ENCODE results near the gene RPUSD4.

Gene RPUSD4

GRCh38 chr11:126157326-126158030 lies 54.0 kb downstream of the RPUSD4 start:
- no peak for DNase-seq (ENCODE audit: low read depth, low spot score)

- no peak for DNase-seq (ENCODE audit: low read depth, low spot score)
These were observed 54.6 kb downstream of the RPUSD4 start for GRCh38 chr11:126156814-126157213.

- DNase-seq (ENCODE audit: low read depth, low spot score): no peak
These were observed 55.9 kb downstream of the RPUSD4 start for GRCh38 chr11:126155402-126156187.

- no peak for DNase-seq (ENCODE audit: low read depth, low spot score)
These were observed 56.8 kb downstream of the RPUSD4 start for GRCh38 chr11:126154691-126155090.

- DNase-seq (ENCODE audit: low read depth, low spot score): no peak
These were observed 57.5 kb downstream of the RPUSD4 start for GRCh38 chr11:126153972-126154371.

GRCh38 chr11:126153006-126153405 lies 58.4 kb downstream of the RPUSD4 start:
- no peak for DNase-seq (ENCODE audit: low read depth, low spot score)

- no peak for DNase-seq (ENCODE audit: low read depth, low spot score)
These were observed 58.9 kb downstream of the RPUSD4 start for GRCh38 chr11:126152586-126152985.

- no peak for DNase-seq (ENCODE audit: low read depth, low spot score)
These were observed 59.3 kb downstream of the RPUSD4 start for GRCh38 chr11:126152152-126152551.

Measured in brain pericyte (primary cell).